NCI-H345 treated with DMSO at 0.1 percent for 48 hours (cell line): ENCODE results near the gene ADRA2B.

Source experiments
- DNase-seq: peaks from one replicate; lab custom pipeline; 2025; ENCODE audit not compliant: unreplicated experiment; lab: John Stamatoyannopoulos, UW

ADRA2B gene

GRCh38 chr2:96138179-96139145 is 22.1 kb upstream of the ADRA2B start, which contains the start of gene ASTL:
Gene ASTL (minus strand): TSS chr2:96138502. CDS start chr2:96138436, 66 bp downstream.
- no peak for DNase-seq

GRCh38 chr2:96137321-96138178 is 21.2 kb upstream of the ADRA2B start:
- DNase-seq = no peak

GRCh38 chr2:96136129-96136720 is 19.9 kb upstream of the ADRA2B start:
- no peak for DNase-seq

GRCh38 chr2:96135621-96136020 is 19.2 kb upstream of the ADRA2B start:
- DNase-seq = no peak

GRCh38 chr2:96135171-96135570 is 18.8 kb upstream of the ADRA2B start:
- DNase-seq = no peak

- no peak for DNase-seq
Measured at GRCh38 chr2:96134421-96134820, 18.1 kb upstream of the ADRA2B start.

GRCh38 chr2:96131813-96132745 is 15.7 kb upstream of the ADRA2B start:
- DNase-seq = no peak

- no peak for DNase-seq
Measured at GRCh38 chr2:96131152-96131812, 14.9 kb upstream of the ADRA2B start.

GRCh38 chr2:96130483-96130882 is 14.1 kb upstream of the ADRA2B start:
- no peak for DNase-seq

- DNase-seq = no peak
Measured at GRCh38 chr2:96129528-96130120, 13.3 kb upstream of the ADRA2B start.

GRCh38 chr2:96128456-96128855 is 12.1 kb upstream of the ADRA2B start:
- DNase-seq = no peak

- DNase-seq = no peak
Measured at GRCh38 chr2:96124406-96125265, 8.3 kb upstream of the ADRA2B start.

GRCh38 chr2:96123936-96124335 is 7.6 kb upstream of the ADRA2B start:
- no peak for DNase-seq

GRCh38 chr2:96123290-96123689 is 6.9 kb upstream of the ADRA2B start:
- DNase-seq = no peak

- DNase-seq = no peak
Measured at GRCh38 chr2:96122391-96122790, 6.0 kb upstream of the ADRA2B start.

GRCh38 chr2:96121414-96121813 is 5.0 kb upstream of the ADRA2B start:
- DNase-seq = no peak

- DNase-seq = no peak
Measured at GRCh38 chr2:96120991-96121390, 4.6 kb upstream of the ADRA2B start.

GRCh38 chr2:96120091-96120720 is 3.8 kb upstream of the ADRA2B start:
- DNase-seq = no peak
